ENCODE measurements around the gene PIBF1. TPM values are rescaled to one million over a fixed set of nuclear protein-coding genes. Genes with fewer than 3 reads are reported as not detected.

Gene PIBF1
- total RNA-seq, 1 donor from 2014 or later: 28.3 TPM

- Histone ChIP-seq H3K27ac (no peak overlapping the region), H3K4me3 (no peak overlapping the region), H3K9me3 (no peaks in the 10 kb centered on the region), H3K27me3 (ENCODE audit: low read depth) (no peaks in the 10 kb centered on the region), H3K36me3 (peaks cover 4% of the 10 kb centered on the region), H3K4me1 (no peaks in the 10 kb centered on the region)
- TF ChIP-seq, protein P1, sequence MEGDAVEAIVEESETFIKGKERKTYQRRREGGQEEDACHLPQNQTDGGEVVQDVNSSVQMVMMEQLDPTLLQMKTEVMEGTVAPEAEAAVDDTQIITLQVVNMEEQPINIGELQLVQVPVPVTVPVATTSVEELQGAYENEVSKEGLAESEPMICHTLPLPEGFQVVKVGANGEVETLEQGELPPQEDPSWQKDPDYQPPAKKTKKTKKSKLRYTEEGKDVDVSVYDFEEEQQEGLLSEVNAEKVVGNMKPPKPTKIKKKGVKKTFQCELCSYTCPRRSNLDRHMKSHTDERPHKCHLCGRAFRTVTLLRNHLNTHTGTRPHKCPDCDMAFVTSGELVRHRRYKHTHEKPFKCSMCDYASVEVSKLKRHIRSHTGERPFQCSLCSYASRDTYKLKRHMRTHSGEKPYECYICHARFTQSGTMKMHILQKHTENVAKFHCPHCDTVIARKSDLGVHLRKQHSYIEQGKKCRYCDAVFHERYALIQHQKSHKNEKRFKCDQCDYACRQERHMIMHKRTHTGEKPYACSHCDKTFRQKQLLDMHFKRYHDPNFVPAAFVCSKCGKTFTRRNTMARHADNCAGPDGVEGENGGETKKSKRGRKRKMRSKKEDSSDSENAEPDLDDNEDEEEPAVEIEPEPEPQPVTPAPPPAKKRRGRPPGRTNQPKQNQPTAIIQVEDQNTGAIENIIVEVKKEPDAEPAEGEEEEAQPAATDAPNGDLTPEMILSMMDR (IDR thresholded peaks at IDR 0.05): no peak
- DNase-seq (peak; percentile 76), ATAC-seq (peak; percentile 71 to 73)
- intact Hi-C loops (cut with DNase I): no loop called here
Measured at GRCh38 chr13:72953391-72953965, 171.5 kb downstream of the PIBF1 start.

- no peak overlapping the region for H3K27ac ChIP-seq
- no peak for DNase-seq
- TF ChIP-seq, protein P1 (IDR thresholded peaks at IDR 0.05): no peak
Measured at GRCh38 chr13:72959643-72960042, 177.7 kb downstream of the PIBF1 start.

GRCh38 chr13:72960114-72960513 is 178.2 kb downstream of the PIBF1 start:
- Histone ChIP-seq H3K27ac (no peak overlapping the region), H3K27me3 (ENCODE audit: low read depth) (no peaks in the 10 kb centered on the region), H3K4me1 (peaks cover 5% of the 10 kb centered on the region), H3K4me3 (no peak overlapping the region), H3K36me3 (no peaks in the 10 kb centered on the region), H3K9me3 (no peaks in the 10 kb centered on the region)
- no peak for ATAC-seq
- DNase-seq: no peak
- intact Hi-C loops (cut with DNase I): no loop called here
- TF ChIP-seq, protein P1 (IDR thresholded peaks at IDR 0.05): no peak

More at GRCh38 chr13:72959643-72960042, 177.7 kb downstream of the PIBF1 start:
- Histone ChIP-seq H3K4me3 (no peak overlapping the region), H3K4me1 (peaks cover 5% of the 10 kb centered on the region), H3K9me3 (no peaks in the 10 kb centered on the region), H3K27me3 (ENCODE audit: low read depth) (no peaks in the 10 kb centered on the region), H3K36me3 (no peaks in the 10 kb centered on the region)
- intact Hi-C loops (cut with DNase I): no loop called here
- peak in 1 of 2 donors; percentile 25 for ATAC-seq

GRCh38 chr13:72960541-72960940 is 178.6 kb downstream of the PIBF1 start:
- DNase-seq (no peak), ATAC-seq (peak; percentile 72 to 93)
- Histone ChIP-seq H3K36me3 (no peaks in the 10 kb centered on the region), H3K4me3 (no peak overlapping the region), H3K27me3 (ENCODE audit: low read depth) (no peaks in the 10 kb centered on the region), H3K27ac (no peak overlapping the region), H3K9me3 (no peaks in the 10 kb centered on the region), H3K4me1 (peaks cover 5% of the 10 kb centered on the region)
- intact Hi-C loops (cut with DNase I): no loop called here
- TF ChIP-seq, protein P1 (IDR thresholded peaks at IDR 0.05): no peak

DNA sequence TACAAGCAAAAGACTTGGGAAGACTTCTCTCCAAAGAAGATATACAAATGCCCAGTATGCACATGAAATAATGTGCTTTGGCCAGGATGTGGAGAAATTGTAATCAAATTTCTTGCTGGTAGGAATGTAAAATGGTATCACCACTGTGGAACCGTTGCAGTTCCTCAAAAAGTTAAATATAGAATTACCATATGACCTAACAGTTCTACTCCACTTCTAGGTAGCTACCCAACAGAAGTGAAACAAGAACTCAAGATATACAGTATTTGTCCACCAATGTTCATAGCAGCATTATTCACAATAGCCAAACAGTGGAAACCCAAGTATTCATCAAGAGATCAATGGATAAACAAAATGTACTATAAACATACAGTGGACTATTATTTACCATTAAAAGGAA is 181.8 kb downstream of the PIBF1 start:
- ATAC-seq: no peak
- intact Hi-C loops (cut with DNase I): no loop called here
- Histone ChIP-seq H3K4me1 (peaks cover 5% of the 10 kb centered on the region), H3K36me3 (peaks cover 6% of the 10 kb centered on the region), H3K27ac (no peak overlapping the region), H3K27me3 (ENCODE audit: low read depth) (no peaks in the 10 kb centered on the region), H3K9me3 (no peaks in the 10 kb centered on the region), H3K4me3 (no peak overlapping the region)
- DNase-seq: no peak
- TF ChIP-seq, protein P1 (IDR thresholded peaks at IDR 0.05): no peak
